GM19397 (cell line): ENCODE data around the gene NPAS1.
"Not testable (repeated sequence)": the region's sequence is repeated elsewhere in the genome, so short reads cannot be mapped to it uniquely, and the experiment has no call there.

Source experiments
- ATAC-seq: cut with Tn5 transposase; IDR thresholded peaks from one replicate; pipeline ENCODE4 v1.9.1; 2021; ENCODE audit warnings: mild to moderate bottlenecking, moderate library complexity; ENCODE audit not compliant: unreplicated experiment

Gene NPAS1

GRCh38 chr19:46990991-46991676 is 28.5 kb upstream of the NPAS1 start:
- ATAC-seq: no peak

- ATAC-seq: no peak
Measured at GRCh38 chr19:46992699-46993535, 26.7 kb upstream of the NPAS1 start.

GRCh38 chr19:46993622-46994021 is 26.0 kb upstream of the NPAS1 start:
- ATAC-seq: no peak

GRCh38 chr19:46994141-46994686 is 25.4 kb upstream of the NPAS1 start:
- no peak for ATAC-seq

GRCh38 chr19:46995492-46995891 is 24.1 kb upstream of the NPAS1 start:
- ATAC-seq: no peak

GRCh38 chr19:46998445-46999125 is 21.1 kb upstream of the NPAS1 start:
- no peak for ATAC-seq

GRCh38 chr19:46999377-46999776 is 20.3 kb upstream of the NPAS1 start:
- no peak for ATAC-seq

- no peak for ATAC-seq
Measured at GRCh38 chr19:46999878-47000277, 19.8 kb upstream of the NPAS1 start.

- ATAC-seq: no peak
Measured at GRCh38 chr19:47000373-47000772, 19.3 kb upstream of the NPAS1 start.

GRCh38 chr19:47001584-47001983 is 18.1 kb upstream of the NPAS1 start:
- ATAC-seq: no peak

- ATAC-seq: no peak
Measured at GRCh38 chr19:47002106-47002766, 17.4 kb upstream of the NPAS1 start.

GRCh38 chr19:47002853-47003610 is 16.6 kb upstream of the NPAS1 start:
- ATAC-seq: no peak

- ATAC-seq: no peak
Measured at GRCh38 chr19:47003611-47004465, 15.8 kb upstream of the NPAS1 start.

- no peak for ATAC-seq
Measured at GRCh38 chr19:47005164-47005641, 14.4 kb upstream of the NPAS1 start.

- ATAC-seq: no peak
Measured at GRCh38 chr19:47005873-47006272, 13.8 kb upstream of the NPAS1 start.

- no peak for ATAC-seq
Measured at GRCh38 chr19:47006496-47006895, 13.1 kb upstream of the NPAS1 start.

- ATAC-seq: not testable (repeated sequence)
Measured at GRCh38 chr19:47010549-47010948, 9.1 kb upstream of the NPAS1 start.

- no peak for ATAC-seq
Measured at GRCh38 chr19:47012617-47013016, 7.0 kb upstream of the NPAS1 start.

GRCh38 chr19:47013041-47013517 is 6.6 kb upstream of the NPAS1 start:
- ATAC-seq: no peak
